GM21367 (cell line): ENCODE results near the gene CARNS1.

Experiments
- ATAC-seq: cut with Tn5 transposase; IDR thresholded peaks from one replicate; pipeline ENCODE4 v1.9.1; 2021; ENCODE audit not compliant: unreplicated experiment

Gene CARNS1

GRCh38 chr11:67415501-67416304 lies at the start of gene CARNS1:
CARNS1 (plus strand) TSS chr11:67415678; CDS start chr11:67416200, 522 bp downstream.
- no peak for ATAC-seq

- ATAC-seq, result no peak
Measured at GRCh38 chr11:67365736-67366444, 49.6 kb upstream of the CARNS1 start.

GRCh38 chr11:67366546-67366945 lies 48.9 kb upstream of the CARNS1 start:
- ATAC-seq, result no peak

- ATAC-seq, result no peak
Measured at GRCh38 chr11:67366961-67367760, 48.3 kb upstream of the CARNS1 start.

GRCh38 chr11:67367761-67368227 lies 47.7 kb upstream of the CARNS1 start:
- ATAC-seq, result no peak

- ATAC-seq, result no peak
Measured at GRCh38 chr11:67368621-67369020, 46.9 kb upstream of the CARNS1 start.

GRCh38 chr11:67369275-67369674 lies 46.2 kb upstream of the CARNS1 start:
- ATAC-seq, result no peak

- no peak for ATAC-seq
Measured at GRCh38 chr11:67369801-67370284, 45.6 kb upstream of the CARNS1 start.

GRCh38 chr11:67370351-67371076 lies 45.0 kb upstream of the CARNS1 start:
- no peak for ATAC-seq

GRCh38 chr11:67371189-67371910 lies 44.1 kb upstream of the CARNS1 start:
- ATAC-seq, result no peak

- no peak for ATAC-seq
Measured at GRCh38 chr11:67371911-67372320, 43.6 kb upstream of the CARNS1 start.

GRCh38 chr11:67372321-67372992 lies 43.0 kb upstream of the CARNS1 start:
- no peak for ATAC-seq

GRCh38 chr11:67372993-67373647 lies 42.4 kb upstream of the CARNS1 start, which contains the start of gene CLCF1:
CLCF1 (minus strand) TSS chr11:67373598; CDS start chr11:67373539, 59 bp downstream.
- no peak for ATAC-seq

GRCh38 chr11:67373648-67374570 lies 41.6 kb upstream of the CARNS1 start:
- ATAC-seq, result no peak

GRCh38 chr11:67374571-67375281 lies 40.8 kb upstream of the CARNS1 start:
- ATAC-seq, result no peak

GRCh38 chr11:67375320-67376055 lies 40.0 kb upstream of the CARNS1 start:
- no peak for ATAC-seq
